Uterus (tissue), 4 donors: ENCODE data around the gene THRB. TPM values are rescaled to one million over a fixed set of nuclear protein-coding genes. Genes with fewer than 3 reads are reported as not detected.
A peak's percentile ranks its signal among the peaks of the same experiment; 100 is the strongest.

Experiments used
- DNase-seq, 2 donors: peaks; one replicate each; pipeline ENCODE4 v3.0.0-alpha.2; 2019 to 2020
- H3K27ac ChIP-seq, 2 donors: fragments of 200-600 bp; sonication (generic); 1 replicate in 1 of 2; 2 replicates in 1 of 2; pipeline ENCODE4 v1.5.1; 2016 to 2018
- H3K27me3 ChIP-seq, 2 donors: fragments of 200-600 bp; sonication (generic); one replicate each; pipeline ENCODE4 v1.5.1; 2018 to 2019; ENCODE audit warnings: control low read depth in 1 of 2
- H3K36me3 ChIP-seq, 2 donors: fragments of 200-600 bp; sonication (generic); one replicate each; pipeline ENCODE4 v1.5.1; 2019; ENCODE audit warnings: control low read depth in 1 of 2
- H3K4me1 ChIP-seq, 2 donors: fragments of 200-600 bp; sonication (generic); one replicate each; pipeline ENCODE4 v1.5.1; 2018 to 2019; ENCODE audit warnings: control low read depth in 1 of 2
- H3K4me3 ChIP-seq, 2 donors: fragments of 200-600 bp; sonication (generic); 1 replicate in 1 of 2; 2 replicates in 1 of 2; pipeline ENCODE4 v1.5.1; 2018 to 2019; ENCODE audit warnings: mild to moderate bottlenecking in 1 of 2
- H3K9me3 ChIP-seq, 2 donors: fragments of 200-600 bp; sonication (generic); one replicate each; pipeline ENCODE4 v1.5.1; 2019; ENCODE audit warnings: control low read depth in 1 of 2
- CTCF ChIP-seq, 4 experiments: fragments of 200-600 bp in 2 of 4; fragments of 450-650 bp in 2 of 4; sonication (generic) in 2 of 4; IDR thresholded peaks; one replicate each; pipeline ENCODE4 v1.5.1; 2016 to 2019; ENCODE audit warnings: antibody characterized with exemption in 4 of 4, mild to moderate bottlenecking in 2 of 4, moderate library complexity in 1 of 4
- POLR2A ChIP-seq, 2 donors: fragments of 450-650 bp; IDR thresholded peaks; one replicate each; pipeline ENCODE4 v1.6.1; 2016; ENCODE audit warnings: antibody characterized with exemption in 2 of 2, mild to moderate bottlenecking in 1 of 2, moderate library complexity in 1 of 2
- intact Hi-C: fragments of 100-400 bp; cut with DNase I; formaldehyde crosslinking; loops from one replicate; pipeline ENCODE4 v1.15.1; 2023; ENCODE audit warnings: low total_unique reads
- total RNA-seq, 4 donors: library from RNA; depleted of rRNA in 3 of 4; stranded (reverse); fragments of >200 nt in 3 of 4; gene quantifications; one replicate each; pipeline versions ENCODE4 v1.1.0 to v1.2.4, GENCODE V29; 2014 to 2023
- donor health status: DM: yes; HTN: yes; CAD: no.

THRB gene
- total RNA-seq, 4 donors from 2014 or later: 4.6 to 38.2 (median 17.3) TPM

GRCh38 chr3:24389108-24390090 lies 105.3 kb downstream of the THRB start:
- Histone ChIP-seq H3K27me3 (no peaks in the 10 kb centered on the region), H3K27ac (peak overlapping the region; percentile 63 to 75), H3K36me3 (no peaks in the 10 kb centered on the region), H3K4me3 (no peak overlapping the region), H3K9me3 (no peaks in the 10 kb centered on the region), H3K4me1 (peaks cover 18 to 24% of the 10 kb centered on the region in 2 donors)
- no peak for DNase-seq
- TF ChIP-seq CTCF (IDR thresholded peaks at IDR 0.05) (no peak), POLR2A (IDR thresholded peaks at IDR 0.05) (no peak)
- intact Hi-C loops: no loop called here

GRCh38 chr3:24388611-24389010 lies 106.0 kb downstream of the THRB start:
- no peaks in the 10 kb centered on the region for H3K36me3 ChIP-seq
- intact Hi-C loops: no loop called here
- TF ChIP-seq POLR2A (IDR thresholded peaks at IDR 0.05) (no peak), CTCF (IDR thresholded peaks at IDR 0.05) (no peak)
- peak overlapping the region; percentile 63 to 75 for H3K27ac ChIP-seq
- H3K27me3 ChIP-seq: no peaks in the 10 kb centered on the region
- DNase-seq: no peak
- H3K4me1 ChIP-seq: peaks cover 18 to 24% of the 10 kb centered on the region in 2 donors
- no peaks in the 10 kb centered on the region for H3K9me3 ChIP-seq
- H3K4me3 ChIP-seq: no peak overlapping the region

- Histone ChIP-seq H3K36me3 (no peaks in the 10 kb centered on the region), H3K4me3 (no peak overlapping the region), H3K27me3 (no peaks in the 10 kb centered on the region), H3K4me1 (peaks cover 18 to 24% of the 10 kb centered on the region in 2 donors), H3K9me3 (no peaks in the 10 kb centered on the region), H3K27ac (peak overlapping the region; percentile 63 to 75)
- DNase-seq: no peak
- TF ChIP-seq POLR2A (IDR thresholded peaks at IDR 0.05) (no peak), CTCF (IDR thresholded peaks at IDR 0.05) (no peak)
- intact Hi-C loops: no loop called here
Measured at GRCh38 chr3:24388159-24388558, 106.5 kb downstream of the THRB start.

GRCh38 chr3:24387493-24387892 lies 107.2 kb downstream of the THRB start:
- no peaks in the 10 kb centered on the region for H3K36me3 ChIP-seq
- no peak for DNase-seq
- intact Hi-C loops: no loop called here
- no peaks in the 10 kb centered on the region for H3K9me3 ChIP-seq
- H3K4me1 ChIP-seq: peaks cover 18 to 24% of the 10 kb centered on the region in 2 donors
- peak overlapping the region; percentile 63 to 75 for H3K27ac ChIP-seq
- no peak overlapping the region for H3K4me3 ChIP-seq
- TF ChIP-seq CTCF (IDR thresholded peaks at IDR 0.05): no peak
- no peak for TF ChIP-seq POLR2A (IDR thresholded peaks at IDR 0.05)
- no peaks in the 10 kb centered on the region for H3K27me3 ChIP-seq

GRCh38 chr3:24387000-24387399 lies 107.7 kb downstream of the THRB start:
- Histone ChIP-seq H3K4me3 (no peak overlapping the region), H3K4me1 (peaks cover 18 to 24% of the 10 kb centered on the region in 2 donors), H3K9me3 (no peaks in the 10 kb centered on the region), H3K27ac (peak overlapping the region in 1 of 2 donors; percentile 75), H3K27me3 (no peaks in the 10 kb centered on the region), H3K36me3 (no peaks in the 10 kb centered on the region)
- no peak for DNase-seq
- intact Hi-C loops: no loop called here
- no peak for TF ChIP-seq POLR2A (IDR thresholded peaks at IDR 0.05)
- no peak for TF ChIP-seq CTCF (IDR thresholded peaks at IDR 0.05)
